Mesothelial cell of epicardium (in vitro differentiated cells): ENCODE measurements around the gene MELK. TPM values are rescaled to one million over a fixed set of nuclear protein-coding genes. Genes with fewer than 3 reads are reported as not detected.
"Not testable (repeated sequence)": the region's sequence is repeated elsewhere in the genome, so short reads cannot be mapped to it uniquely, and the experiment has no call there.

Source experiments
- DNase-seq, 2 experiments: peaks; one replicate each; pipeline ENCODE4 v3.0.0; 2021; ENCODE audit warnings: low spot score in 2 of 2; ENCODE audit not compliant: unreplicated experiment in 2 of 2
- H3K27ac Mint-ChIP-seq: 2 replicates; pipeline ENCODE4 v1.8.0; 2021; ENCODE audit warnings: mixed read lengths
- H3K27me3 Mint-ChIP-seq: 2 replicates; pipeline ENCODE4 v1.8.0; 2021; ENCODE audit warnings: low read depth, mixed read lengths
- H3K36me3 Mint-ChIP-seq: 2 replicates; pipeline ENCODE4 v1.8.0; 2021; ENCODE audit warnings: mixed read lengths
- H3K4me1 Mint-ChIP-seq: 2 replicates; pipeline ENCODE4 v1.8.0; 2021; ENCODE audit warnings: mixed read lengths
- H3K4me3 Mint-ChIP-seq: 2 replicates; pipeline ENCODE4 v1.8.0; 2021; ENCODE audit warnings: mild to moderate bottlenecking, moderate library complexity, mixed read lengths
- H3K9me3 Mint-ChIP-seq: 2 replicates; pipeline ENCODE4 v1.8.0; 2021; ENCODE audit warnings: mixed read lengths
- CTCF ChIP-seq: fragments of 200-600 bp; sonication (generic); IDR thresholded peaks from one replicate; pipeline ENCODE4 v1.5.0; 2021; ENCODE audit warnings: antibody characterized with exemption; ENCODE audit not compliant: unreplicated experiment
- total RNA-seq: library from RNA; stranded (reverse); gene quantifications from 3 replicates; pipeline ENCODE4 v1.2.1, GENCODE V29; 2021

Gene MELK
- total RNA-seq, 1 donor from 2014 or later, result 15.4 TPM

DNA sequence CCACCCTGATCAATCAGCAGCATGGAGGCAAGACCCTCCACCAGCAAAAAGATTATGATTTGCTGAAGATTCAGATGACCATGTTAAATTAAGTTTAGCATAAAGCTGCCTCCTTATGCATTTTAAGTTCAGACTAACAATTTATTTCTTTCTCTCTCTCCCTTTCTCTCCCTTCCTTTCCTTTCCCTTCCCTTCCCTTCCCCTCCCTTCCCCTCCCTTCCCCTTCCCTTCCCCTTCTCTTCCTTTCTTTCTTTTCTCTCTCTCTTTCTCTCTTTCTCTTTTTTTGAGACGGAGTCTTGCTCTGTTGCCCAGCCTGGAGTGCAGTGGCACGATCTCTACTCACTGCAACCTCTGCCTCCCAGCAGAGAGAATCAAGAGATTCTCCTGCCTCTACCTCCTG lies 1.4 kb upstream of the MELK start:
- Mint-ChIP-seq H3K4me3 (peak overlapping the region; percentile 41), H3K9me3 (no peaks in the 10 kb centered on the region), H3K4me1 (peaks cover 19% of the 10 kb centered on the region), H3K27ac (no peak overlapping the region), H3K36me3 (no peaks in the 10 kb centered on the region), H3K27me3 (no peaks in the 10 kb centered on the region)
- TF ChIP-seq CTCF, result no peak
- DNase-seq, result no peak

- DNase-seq, H3K27me3 Mint-ChIP-seq, H3K9me3 Mint-ChIP-seq, H3K36me3 Mint-ChIP-seq: not testable (repeated sequence)
- H3K4me3 Mint-ChIP-seq, result peak overlapping the region; percentile 88
- peaks cover 19% of the 10 kb centered on the region for H3K4me1 Mint-ChIP-seq
- peak overlapping the region; percentile 94 for H3K27ac Mint-ChIP-seq
Measured at GRCh38 chr9:36574045-36574444, 1.4 kb downstream of the MELK start.

DNA sequence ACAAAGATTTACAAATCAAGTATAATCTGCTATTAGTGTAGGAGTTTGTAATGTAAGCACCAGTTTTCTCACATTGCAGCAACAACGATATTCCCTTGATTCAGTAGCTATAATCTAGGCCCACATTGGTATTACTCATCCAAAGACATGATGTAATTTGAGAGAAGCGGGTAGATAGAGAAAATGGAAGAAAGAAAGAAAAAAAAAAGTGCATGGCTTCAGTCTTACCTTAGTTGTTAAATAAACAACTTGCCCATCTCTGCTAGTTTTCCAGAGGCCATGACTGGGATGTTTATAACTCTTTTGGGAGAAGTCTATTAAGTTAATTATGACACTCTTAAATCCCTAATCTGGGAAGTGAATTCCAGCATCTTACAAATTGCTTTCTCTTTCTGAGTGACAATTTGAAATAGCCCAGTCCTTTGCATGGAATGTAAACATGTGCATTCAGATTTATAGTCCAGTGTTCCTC lies 2.8 kb downstream of the MELK start:
- Mint-ChIP-seq H3K9me3 (no peaks in the 10 kb centered on the region), H3K4me1 (peaks cover 19% of the 10 kb centered on the region), H3K36me3 (no peaks in the 10 kb centered on the region), H3K4me3 (peak overlapping the region; percentile 1), H3K27me3 (no peaks in the 10 kb centered on the region), H3K27ac (peak overlapping the region; percentile 30)
- TF ChIP-seq CTCF, result no peak
- no peak for DNase-seq

DNA sequence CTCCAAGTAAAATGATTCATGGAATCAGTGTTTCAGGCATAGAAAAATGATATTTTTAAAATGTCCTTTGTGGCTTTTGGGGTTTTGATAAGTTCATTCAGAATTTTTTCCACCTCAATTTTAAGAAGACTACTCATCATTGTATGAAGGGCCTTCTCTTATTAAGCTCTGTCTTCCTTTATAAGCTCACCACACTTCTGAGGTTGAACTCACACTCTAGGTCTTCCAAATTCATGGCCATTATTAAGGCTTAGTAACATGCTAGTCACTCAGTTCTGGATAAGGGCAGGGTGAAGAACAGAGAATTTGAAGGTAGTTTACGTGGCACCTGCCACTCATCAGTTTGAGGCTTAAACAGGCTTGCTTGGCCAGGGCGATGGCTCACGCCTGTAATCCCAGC lies 4.2 kb downstream of the MELK start:
- TF ChIP-seq CTCF, result no peak
- no peak overlapping the region for H3K27ac Mint-ChIP-seq
- no peaks in the 10 kb centered on the region for H3K27me3 Mint-ChIP-seq

DNA sequence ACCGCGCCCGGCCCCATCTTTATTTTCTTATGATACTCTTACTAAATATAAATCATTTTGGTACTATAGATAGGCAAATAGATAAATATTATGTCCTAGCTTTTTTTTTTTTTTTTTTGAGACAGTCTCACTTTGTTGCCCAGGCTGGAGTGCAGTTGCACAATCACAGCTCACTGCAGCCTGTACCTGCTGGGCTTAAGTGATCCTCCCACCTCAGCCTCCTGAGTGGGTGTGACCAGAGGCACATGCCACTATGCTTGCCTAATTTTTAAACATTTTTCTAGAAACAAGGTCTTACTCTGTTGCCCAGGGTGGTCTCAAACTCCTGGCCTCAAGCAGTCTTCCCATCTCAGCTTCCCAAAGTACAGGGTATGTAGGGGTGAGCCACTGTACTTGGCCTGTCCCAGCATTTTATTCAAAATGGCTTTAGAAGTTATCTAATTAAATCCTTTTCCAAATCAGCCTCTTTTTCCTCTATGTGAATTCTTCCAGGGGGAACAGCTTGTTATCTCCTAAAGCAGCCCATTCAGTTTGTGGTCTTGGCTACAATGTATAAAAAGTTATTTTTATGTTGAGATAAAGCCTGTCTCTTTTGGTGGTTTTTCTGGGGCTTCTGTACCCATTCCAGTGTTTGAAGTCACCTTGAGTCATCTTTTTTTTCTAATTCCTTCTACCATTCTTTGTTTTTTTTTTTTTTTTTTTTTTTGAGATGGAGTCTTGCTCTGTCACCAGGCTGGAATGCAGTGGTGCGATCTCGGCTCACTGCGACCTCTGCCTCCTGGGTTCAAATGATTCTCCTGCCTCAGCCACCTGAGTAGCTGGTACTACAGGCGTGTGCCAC lies 12.1 kb downstream of the MELK start:
- Mint-ChIP-seq H3K9me3 (no peaks in the 10 kb centered on the region), H3K27me3 (no peaks in the 10 kb centered on the region), H3K4me3 (no peak overlapping the region), H3K36me3 (peaks cover 19% of the 10 kb centered on the region), H3K4me1 (no peaks in the 10 kb centered on the region), H3K27ac (no peak overlapping the region)
- TF ChIP-seq CTCF, result no peak
- DNase-seq, result no peak

More for the DNA sequence above, 4.2 kb downstream of the MELK start:
- Mint-ChIP-seq H3K4me1 (peaks cover 19% of the 10 kb centered on the region), H3K4me3 (no peak overlapping the region), H3K36me3 (peaks cover 3% of the 10 kb centered on the region), H3K9me3 (no peaks in the 10 kb centered on the region)
- no peak for DNase-seq

DNA sequence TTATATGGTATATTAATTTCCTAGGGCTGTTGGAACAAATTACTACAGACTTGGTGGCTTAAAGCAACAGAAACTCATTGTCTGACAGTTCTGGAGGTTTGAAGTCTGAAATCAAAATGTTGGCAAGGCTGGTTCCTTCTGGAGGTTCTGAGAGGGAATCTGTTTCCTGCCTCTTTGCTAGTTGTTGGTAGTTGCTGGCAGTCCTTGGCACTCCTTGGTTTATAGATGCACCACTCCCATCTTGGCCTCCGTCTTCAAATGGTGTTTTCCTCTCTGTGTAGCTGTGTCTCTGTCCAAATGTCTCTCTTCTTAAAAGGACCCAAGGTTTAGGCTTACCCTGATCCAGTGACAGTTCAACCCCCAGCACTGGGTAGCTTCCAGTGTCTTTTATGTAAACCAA lies 17.5 kb downstream of the MELK start:
- H3K27ac Mint-ChIP-seq, result no peak overlapping the region

More for the DNA sequence above, 17.5 kb downstream of the MELK start:
- Mint-ChIP-seq H3K36me3 (peaks cover 13% of the 10 kb centered on the region), H3K4me1 (no peaks in the 10 kb centered on the region), H3K4me3 (no peak overlapping the region), H3K9me3 (no peaks in the 10 kb centered on the region), H3K27me3 (no peaks in the 10 kb centered on the region)
- no peak for DNase-seq
- no peak for TF ChIP-seq CTCF
